Sigmoid colon (tissue), 7 donors: ENCODE data around the gene PERM1. TPM values are rescaled to one million over a fixed set of nuclear protein-coding genes. Genes with fewer than 3 reads are reported as not detected.
"Not testable (repeated sequence)": the region's sequence is repeated elsewhere in the genome, so short reads cannot be mapped to it uniquely, and the experiment has no call there.

Source experiments
- DNase-seq: peaks from one replicate; pipeline ENCODE4 v3.0.0-alpha.2; 2019
- H3K27ac ChIP-seq, 4 donors: fragments of 200-600 bp; sonication (generic); one replicate each; pipeline ENCODE4 v1.5.1; 2016 to 2019; ENCODE audit warnings: mild to moderate bottlenecking in 1 of 4
- H3K27me3 ChIP-seq, 3 donors: fragments of 200-600 bp; sonication (generic); one replicate each; pipeline ENCODE4 v1.5.1; 2019; ENCODE audit warnings: mild to moderate bottlenecking in 1 of 3
- H3K36me3 ChIP-seq, 4 donors: fragments of 200-600 bp; sonication (generic); one replicate each; pipeline ENCODE4 v1.5.1; 2016 to 2019
- H3K4me1 ChIP-seq, 4 donors: fragments of 200-600 bp; sonication (generic); one replicate each; pipeline ENCODE4 v1.5.1; 2017 to 2019
- H3K4me3 ChIP-seq, 4 donors: fragments of 200-600 bp; sonication (generic); one replicate each; pipeline ENCODE4 v1.5.1; 2017 to 2019; ENCODE audit warnings: mild to moderate bottlenecking in 2 of 4, moderate library complexity in 1 of 4
- H3K9me3 ChIP-seq, 4 donors: fragments of 200-600 bp in 3 of 4; sonication (generic) in 3 of 4; one replicate each; pipeline versions ENCODE4 v1.5.1 to v1.6.1; 2013 to 2019
- CTCF ChIP-seq, 4 experiments: fragments of 450-650 bp in 3 of 4; fragments of 200-600 bp in 1 of 4; IDR thresholded peaks; one replicate each; pipeline ENCODE4 v1.5.1; 2016 to 2019; ENCODE audit warnings: antibody characterized with exemption in 4 of 4, mild to moderate bottlenecking in 3 of 4, moderate library complexity in 2 of 4
- EP300 ChIP-seq, 4 donors: sonication (generic); formaldehyde crosslinking; IDR thresholded peaks; one replicate each; pipeline ENCODE4 v1.6.1; 2017; ENCODE audit warnings: antibody characterized with exemption in 4 of 4
- POLR2A ChIP-seq, 2 donors: fragments of 450-650 bp; IDR thresholded peaks; one replicate each; pipeline ENCODE4 v1.6.1; 2016; ENCODE audit warnings: antibody characterized with exemption in 2 of 2, mild to moderate bottlenecking in 2 of 2, moderate library complexity in 2 of 2
- POLR2AphosphoS5 ChIP-seq, 4 donors: sonication (generic); formaldehyde crosslinking; IDR thresholded peaks; one replicate each; pipeline ENCODE4 v1.6.1; 2017; ENCODE audit warnings: antibody characterized with exemption in 4 of 4
- WGBS, 2 donors: extraction: QIAGEN DNeasy Blood & Tissue Kit; methylation state at CpG; one replicate each; pipeline ENCODE4 v1.1.7; 2013; 5-methylcytosine and 5-hydroxymethylcytosine counted together
- intact Hi-C: fragments of 100-400 bp; cut with DNase I; formaldehyde crosslinking; loops from one replicate; pipeline ENCODE4 v1.15.1; 2023
- polyA plus RNA-seq, 3 donors: library from polyadenylated mRNA; stranded (reverse); fragments of 200-250 nt; gene quantifications; one replicate each; pipeline ENCODE4 v1.2.3, GENCODE V29; 2013
- total RNA-seq, 4 donors: library from RNA; depleted of rRNA; stranded (reverse); fragments of >200 nt; gene quantifications; one replicate each; pipeline ENCODE4 v1.1.0, GENCODE V29; 2016
- donor health status: healthy with polysubstance abuse.
- donor health status: Bipolar disorder and iron deficiency.
- donor health status: healthy.

PERM1 gene
- total and polyA plus RNA-seq, 7 donors: under 0.01 to 0.69 (median 0.16) TPM; not detected in 4

DNA sequence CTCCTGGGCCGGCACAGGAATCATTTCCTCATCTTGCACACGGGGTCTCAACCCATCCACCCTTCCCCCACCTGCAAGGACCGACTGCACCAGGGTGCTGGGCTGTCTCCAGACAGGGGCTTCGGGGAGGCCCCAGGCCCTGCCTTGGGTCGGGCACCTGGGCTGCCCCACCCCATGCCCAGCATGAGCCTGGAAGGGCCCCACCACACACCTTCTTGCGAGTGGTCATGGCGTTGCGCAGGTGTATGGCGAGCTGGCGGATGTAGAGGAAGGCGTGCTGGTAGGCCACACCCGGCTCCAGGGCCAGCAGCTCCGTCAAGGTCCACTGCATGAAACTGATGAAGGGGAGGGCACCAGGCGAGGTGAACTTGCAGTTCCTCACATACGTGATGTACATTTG lies 29.7 kb downstream of the PERM1 start:
- Histone ChIP-seq H3K27ac (no peak overlapping the region), H3K36me3 (peaks cover 67 to 99% (median 73%) of the 10 kb centered on the region in 4 donors), H3K27me3 (no peaks in the 10 kb centered on the region), H3K4me1 (peaks cover 0 to 7% (median 5%) of the 10 kb centered on the region in 4 donors), H3K9me3 (no peaks in the 10 kb centered on the region), H3K4me3 (no peak overlapping the region)
- DNase-seq: no peak
- WGBS, 2 donors: 89 to 92% methylated on average over 15 of the region's 15 CpGs
- intact Hi-C loops: no loop called here
- TF ChIP-seq POLR2AphosphoS5 (IDR thresholded peaks at IDR 0.05) (no peak), CTCF (IDR thresholded peaks at IDR 0.05) (no peak), EP300 (IDR thresholded peaks at IDR 0.05) (no peak), POLR2A (IDR thresholded peaks at IDR 0.05) (no peak)

GRCh38 chr1:951364-951763 lies 30.5 kb downstream of the PERM1 start:
- H3K27me3 ChIP-seq: no peaks in the 10 kb centered on the region
- H3K4me1 ChIP-seq: no peaks in the 10 kb centered on the region
- TF ChIP-seq POLR2AphosphoS5 (IDR thresholded peaks at IDR 0.05) (no peak), POLR2A (IDR thresholded peaks at IDR 0.05) (no peak), EP300 (IDR thresholded peaks at IDR 0.05) (no peak), CTCF (IDR thresholded peaks at IDR 0.05) (no peak)
- intact Hi-C loops: no loop called here
- H3K27ac ChIP-seq: no peak overlapping the region
- no peak for DNase-seq
- WGBS, 2 donors: 81% methylated on average over 6 of the region's 6 CpGs
- peaks cover 62 to 100% (median 68%) of the 10 kb centered on the region in 4 donors for H3K36me3 ChIP-seq
- no peak overlapping the region for H3K4me3 ChIP-seq
- no peaks in the 10 kb centered on the region for H3K9me3 ChIP-seq

DNA sequence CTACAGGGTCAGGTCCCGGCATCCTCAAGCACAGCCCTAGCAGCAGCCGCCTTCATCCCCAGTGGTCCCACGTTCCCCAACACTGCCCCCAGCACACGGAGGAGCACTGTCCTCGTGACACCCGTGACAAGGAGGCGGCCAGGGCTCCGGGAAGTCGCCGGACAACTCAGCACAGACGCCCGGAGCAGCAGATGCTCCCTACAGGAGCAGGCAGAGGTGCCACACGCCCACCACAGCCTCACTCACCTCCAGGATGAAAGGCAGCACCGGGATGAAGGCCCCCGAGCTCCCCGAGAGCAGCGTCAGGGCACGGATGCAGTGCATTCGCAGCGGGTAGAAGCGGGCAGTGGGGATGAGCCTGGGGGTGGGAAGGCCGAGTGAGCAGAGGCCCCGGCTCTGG lies 31.0 kb downstream of the PERM1 start:
- no peaks in the 10 kb centered on the region for H3K9me3 ChIP-seq
- no peaks in the 10 kb centered on the region for H3K27me3 ChIP-seq
- H3K4me1 ChIP-seq: no peaks in the 10 kb centered on the region
- no peak for TF ChIP-seq POLR2A (IDR thresholded peaks at IDR 0.05)
- no peak for TF ChIP-seq POLR2AphosphoS5 (IDR thresholded peaks at IDR 0.05)
- no peak for TF ChIP-seq CTCF (IDR thresholded peaks at IDR 0.05)
- no peak for TF ChIP-seq EP300 (IDR thresholded peaks at IDR 0.05)
- intact Hi-C loops: no loop called here
- H3K36me3 ChIP-seq: peaks cover 57 to 100% (median 64%) of the 10 kb centered on the region in 4 donors
- H3K4me3 ChIP-seq: no peak overlapping the region
- no peak for DNase-seq
- no peak overlapping the region for H3K27ac ChIP-seq
- 94 to 96% methylated on average over 23 of the region's 23 CpGs for WGBS, 2 donors

GRCh38 chr1:950268-950667 lies 31.6 kb downstream of the PERM1 start:
- no peak overlapping the region for H3K4me3 ChIP-seq
- intact Hi-C loops: no loop called here
- DNase-seq: no peak
- 86 to 93% methylated on average over 9 of the region's 9 CpGs for WGBS, 2 donors
- no peaks in the 10 kb centered on the region for H3K4me1 ChIP-seq
- TF ChIP-seq POLR2A (IDR thresholded peaks at IDR 0.05) (no peak), POLR2AphosphoS5 (IDR thresholded peaks at IDR 0.05) (no peak), CTCF (IDR thresholded peaks at IDR 0.05) (no peak), EP300 (IDR thresholded peaks at IDR 0.05) (no peak)
- H3K27ac ChIP-seq: no peak overlapping the region
- no peaks in the 10 kb centered on the region for H3K27me3 ChIP-seq
- H3K9me3 ChIP-seq: no peaks in the 10 kb centered on the region
- H3K36me3 ChIP-seq: peaks cover 51 to 100% (median 60%) of the 10 kb centered on the region in 4 donors

GRCh38 chr1:947958-948357 lies 33.9 kb downstream of the PERM1 start:
- peaks cover 32 to 86% (median 38%) of the 10 kb centered on the region in 4 donors for H3K36me3 ChIP-seq
- TF ChIP-seq EP300 (IDR thresholded peaks at IDR 0.05) (no peak), POLR2A (IDR thresholded peaks at IDR 0.05) (no peak), POLR2AphosphoS5 (IDR thresholded peaks at IDR 0.05) (no peak), CTCF (IDR thresholded peaks at IDR 0.05) (no peak)
- peaks cover 0 to 5% (median 2%) of the 10 kb centered on the region in 4 donors for H3K4me1 ChIP-seq
- no peak for DNase-seq
- intact Hi-C loops: no loop called here
- H3K4me3 ChIP-seq: no peak overlapping the region
- WGBS, 2 donors: 92 to 93% methylated on average over 15 of the region's 15 CpGs
- no peak overlapping the region for H3K27ac ChIP-seq
- no peaks in the 10 kb centered on the region for H3K9me3 ChIP-seq
- peaks cover under 1 to 10% (median 9%) of the 10 kb centered on the region in 3 donors for H3K27me3 ChIP-seq

- intact Hi-C loops, H3K9me3 ChIP-seq, DNase-seq, H3K4me3 ChIP-seq, H3K27ac ChIP-seq: not testable (repeated sequence)
- H3K27me3 ChIP-seq: peaks cover 12 to 21% (median 20%) of the 10 kb centered on the region in 3 donors
- H3K36me3 ChIP-seq: peaks cover 21 to 74% (median 28%) of the 10 kb centered on the region in 4 donors
- WGBS, 2 donors: 92 to 94% methylated on average over 13 of the region's 13 CpGs
- H3K4me1 ChIP-seq: peaks cover 0 to 16% (median 14%) of the 10 kb centered on the region in 4 donors
Measured at GRCh38 chr1:946811-947210, 35.1 kb downstream of the PERM1 start.
